Measurements from ENCODE around the gene GARRE1.
"Not testable (repeated sequence)": the region's sequence is repeated elsewhere in the genome, so short reads cannot be mapped to it uniquely, and the experiment has no call there.

GARRE1 gene

GRCh38 chr19:34274284-34274826, 20.0 kb downstream of the GARRE1 start:
- no peak for DNase-seq (ENCODE audit: low read depth)
- H3K4me3 ChIP-seq (ENCODE audit: low read depth, low read length): no peak overlapping the region
- TF ChIP-seq, protein P1, sequence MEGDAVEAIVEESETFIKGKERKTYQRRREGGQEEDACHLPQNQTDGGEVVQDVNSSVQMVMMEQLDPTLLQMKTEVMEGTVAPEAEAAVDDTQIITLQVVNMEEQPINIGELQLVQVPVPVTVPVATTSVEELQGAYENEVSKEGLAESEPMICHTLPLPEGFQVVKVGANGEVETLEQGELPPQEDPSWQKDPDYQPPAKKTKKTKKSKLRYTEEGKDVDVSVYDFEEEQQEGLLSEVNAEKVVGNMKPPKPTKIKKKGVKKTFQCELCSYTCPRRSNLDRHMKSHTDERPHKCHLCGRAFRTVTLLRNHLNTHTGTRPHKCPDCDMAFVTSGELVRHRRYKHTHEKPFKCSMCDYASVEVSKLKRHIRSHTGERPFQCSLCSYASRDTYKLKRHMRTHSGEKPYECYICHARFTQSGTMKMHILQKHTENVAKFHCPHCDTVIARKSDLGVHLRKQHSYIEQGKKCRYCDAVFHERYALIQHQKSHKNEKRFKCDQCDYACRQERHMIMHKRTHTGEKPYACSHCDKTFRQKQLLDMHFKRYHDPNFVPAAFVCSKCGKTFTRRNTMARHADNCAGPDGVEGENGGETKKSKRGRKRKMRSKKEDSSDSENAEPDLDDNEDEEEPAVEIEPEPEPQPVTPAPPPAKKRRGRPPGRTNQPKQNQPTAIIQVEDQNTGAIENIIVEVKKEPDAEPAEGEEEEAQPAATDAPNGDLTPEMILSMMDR (IDR thresholded peaks at IDR 0.05; ENCODE audit: low read depth, low read length, missing control alignments): no peak

GRCh38 chr19:34274827-34275625, 20.7 kb downstream of the GARRE1 start:
- no peak for DNase-seq (ENCODE audit: low read depth)
- TF ChIP-seq, protein P1 (IDR thresholded peaks at IDR 0.05; ENCODE audit: low read depth, low read length, missing control alignments): no peak
- H3K4me3 ChIP-seq (ENCODE audit: low read depth, low read length): no peak overlapping the region

GRCh38 chr19:34275705-34276104, 21.4 kb downstream of the GARRE1 start:
- TF ChIP-seq, protein P1 (IDR thresholded peaks at IDR 0.05; ENCODE audit: low read depth, low read length, missing control alignments): no peak
- no peak for DNase-seq (ENCODE audit: low read depth)
- H3K4me3 ChIP-seq (ENCODE audit: low read depth, low read length): no peak overlapping the region

DNA sequence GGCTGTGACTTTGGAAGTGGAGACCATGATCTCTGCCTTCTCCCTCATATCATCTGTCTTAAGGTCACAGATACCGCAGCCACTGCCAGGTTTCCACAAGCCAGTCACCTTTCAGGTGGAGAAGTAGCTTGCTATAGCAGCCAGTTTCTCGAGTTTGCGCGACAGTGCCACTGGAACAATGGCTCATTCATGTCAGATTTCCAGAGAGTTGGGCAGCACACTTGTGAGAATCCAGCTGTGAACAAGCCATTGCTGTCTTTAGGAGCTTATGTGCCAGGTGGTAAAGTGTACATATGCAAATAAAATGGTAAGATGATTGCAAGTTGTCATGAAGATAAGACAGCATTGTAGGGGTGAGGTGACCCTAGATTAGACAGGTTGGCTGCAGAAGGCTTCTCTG, 22.3 kb downstream of the GARRE1 start:
- no peak overlapping the region for H3K4me3 ChIP-seq (ENCODE audit: low read depth, low read length)
- DNase-seq (ENCODE audit: low read depth): no peak
- TF ChIP-seq, protein P1 (IDR thresholded peaks at IDR 0.05; ENCODE audit: low read depth, low read length, missing control alignments): no peak

GRCh38 chr19:34277244-34277643, 22.9 kb downstream of the GARRE1 start:
- TF ChIP-seq, protein P1 (IDR thresholded peaks at IDR 0.05; ENCODE audit: low read depth, low read length, missing control alignments): no peak
- DNase-seq (ENCODE audit: low read depth): no peak
- H3K4me3 ChIP-seq (ENCODE audit: low read depth, low read length): no peak overlapping the region

- no peak overlapping the region for H3K4me3 ChIP-seq (ENCODE audit: low read depth, low read length)
- no peak for DNase-seq (ENCODE audit: low read depth)
- TF ChIP-seq, protein P1 (IDR thresholded peaks at IDR 0.05; ENCODE audit: low read depth, low read length, missing control alignments): no peak
Observed at GRCh38 chr19:34278783-34279182, 24.4 kb downstream of the GARRE1 start.

DNA sequence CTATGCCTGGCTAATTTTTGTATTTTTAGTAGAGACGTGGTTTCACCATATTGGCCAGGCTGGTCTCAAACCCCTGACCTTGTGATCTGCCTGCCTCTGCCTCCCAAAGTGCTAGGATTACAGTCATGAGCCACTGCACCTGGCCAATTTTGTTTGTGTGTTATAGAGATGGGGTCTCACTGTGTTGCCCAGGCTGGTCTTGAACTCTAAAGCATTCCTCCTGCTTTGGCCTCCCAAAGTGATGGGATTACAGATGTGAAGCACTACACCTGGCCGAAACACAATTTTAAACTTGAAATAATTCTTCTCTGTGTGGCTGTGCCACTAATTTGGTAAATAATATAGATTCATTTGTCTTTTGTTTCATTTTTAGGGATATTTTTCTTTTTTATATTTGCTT, 27.1 kb downstream of the GARRE1 start:
- not testable (repeated sequence) for DNase-seq (ENCODE audit: low read depth); H3K4me3 ChIP-seq (ENCODE audit: low read depth, low read length)
